Cardiac muscle cell (in vitro differentiated cells and primary cell): ENCODE results near the gene ZNF416. TPM values are rescaled to one million over a fixed set of nuclear protein-coding genes. Genes with fewer than 3 reads are reported as not detected.

ENCODE experiments used
- DNase-seq, 2 donors: peaks; one replicate each; pipeline versions ENCODE4 v3.0.0 to v3.0.0-alpha.2; 2010 to 2017; ENCODE audit warnings: low read depth in 1 of 2, low spot score in 1 of 2
- H3K27ac ChIP-seq: fragments of 200-600 bp; sonication (generic); 2 replicates; pipeline ENCODE4 v1.5.1; 2016
- H3K27me3 ChIP-seq: fragments of 200-600 bp; sonication (generic); 2 replicates; pipeline ENCODE4 v1.6.0; 2016; ENCODE audit warnings: control low read depth
- H3K36me3 ChIP-seq: fragments of 200-600 bp; sonication (generic); 2 replicates; pipeline ENCODE4 v1.5.1; 2016; ENCODE audit warnings: control low read depth
- H3K4me1 ChIP-seq: fragments of 200-600 bp; sonication (generic); 2 replicates; pipeline ENCODE4 v1.8.1; 2017; ENCODE audit warnings: low read depth, mild to moderate bottlenecking, mixed run types
- H3K4me3 ChIP-seq: fragments of 200-600 bp; sonication (generic); 2 replicates; pipeline ENCODE4 v1.5.1; 2016; ENCODE audit warnings: mild to moderate bottlenecking
- H3K9me3 ChIP-seq: fragments of 200-600 bp; sonication (generic); 2 replicates; pipeline ENCODE4 v1.5.1; 2017; ENCODE audit warnings: low read depth, mild to moderate bottlenecking, control low read depth
- polyA plus RNA-seq: library from polyadenylated mRNA; unstranded; fragments of >200 nt; fragmentation: Nextera tagmentation; extraction: Ambion mirVana; gene quantifications from 2 replicates; pipeline ENCODE4 v1.2.1, GENCODE V29; 2016
- total RNA-seq: library from RNA; depleted of rRNA; stranded (reverse); fragments of >200 nt; gene quantifications from 2 replicates; pipeline ENCODE4 v1.2.3, GENCODE V29; 2016
- TF ChIP-seq, protein P1 (sequence below): IDR thresholded peaks from 2 replicates; pipeline ENCODE4 v1.5.1; 2012; ENCODE audit warnings: low read depth, mild to moderate bottlenecking, low read length

The ZNF416 gene
- total and polyA plus RNA-seq, 2 experiments from 2014 or later = 6.2 to 7.8 TPM

DNA sequence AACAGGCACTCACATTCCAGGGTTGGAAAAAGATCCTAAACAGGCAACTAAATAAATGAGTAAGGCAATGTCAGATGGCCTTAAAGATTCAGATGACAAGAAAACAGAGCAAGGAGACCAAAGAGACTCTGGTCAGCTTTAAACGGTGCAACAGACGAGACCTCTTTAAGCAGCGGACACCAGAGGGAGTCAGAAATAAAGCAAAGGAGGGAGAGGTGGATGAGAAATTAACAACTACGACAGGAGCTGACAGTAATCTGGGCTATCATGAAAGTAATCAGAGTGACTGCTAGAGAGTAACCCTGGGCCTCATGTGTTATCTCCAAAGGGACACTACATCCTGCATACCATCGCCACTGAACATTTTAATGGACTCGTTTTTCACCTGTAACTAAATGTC is 20.2 kb downstream of the ZNF416 start:
- DNase-seq = peak; percentile 23
- peaks cover 16% of the 10 kb centered on the region for H3K4me1 ChIP-seq
- no peaks in the 10 kb centered on the region for H3K9me3 ChIP-seq
- TF ChIP-seq, protein P1, sequence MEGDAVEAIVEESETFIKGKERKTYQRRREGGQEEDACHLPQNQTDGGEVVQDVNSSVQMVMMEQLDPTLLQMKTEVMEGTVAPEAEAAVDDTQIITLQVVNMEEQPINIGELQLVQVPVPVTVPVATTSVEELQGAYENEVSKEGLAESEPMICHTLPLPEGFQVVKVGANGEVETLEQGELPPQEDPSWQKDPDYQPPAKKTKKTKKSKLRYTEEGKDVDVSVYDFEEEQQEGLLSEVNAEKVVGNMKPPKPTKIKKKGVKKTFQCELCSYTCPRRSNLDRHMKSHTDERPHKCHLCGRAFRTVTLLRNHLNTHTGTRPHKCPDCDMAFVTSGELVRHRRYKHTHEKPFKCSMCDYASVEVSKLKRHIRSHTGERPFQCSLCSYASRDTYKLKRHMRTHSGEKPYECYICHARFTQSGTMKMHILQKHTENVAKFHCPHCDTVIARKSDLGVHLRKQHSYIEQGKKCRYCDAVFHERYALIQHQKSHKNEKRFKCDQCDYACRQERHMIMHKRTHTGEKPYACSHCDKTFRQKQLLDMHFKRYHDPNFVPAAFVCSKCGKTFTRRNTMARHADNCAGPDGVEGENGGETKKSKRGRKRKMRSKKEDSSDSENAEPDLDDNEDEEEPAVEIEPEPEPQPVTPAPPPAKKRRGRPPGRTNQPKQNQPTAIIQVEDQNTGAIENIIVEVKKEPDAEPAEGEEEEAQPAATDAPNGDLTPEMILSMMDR = peak; percentile 10
- peaks cover 18% of the 10 kb centered on the region for H3K36me3 ChIP-seq
- H3K4me3 ChIP-seq = peak overlapping the region; percentile 84
- H3K27me3 ChIP-seq = no peaks in the 10 kb centered on the region
- peak overlapping the region; percentile 71 for H3K27ac ChIP-seq

DNA sequence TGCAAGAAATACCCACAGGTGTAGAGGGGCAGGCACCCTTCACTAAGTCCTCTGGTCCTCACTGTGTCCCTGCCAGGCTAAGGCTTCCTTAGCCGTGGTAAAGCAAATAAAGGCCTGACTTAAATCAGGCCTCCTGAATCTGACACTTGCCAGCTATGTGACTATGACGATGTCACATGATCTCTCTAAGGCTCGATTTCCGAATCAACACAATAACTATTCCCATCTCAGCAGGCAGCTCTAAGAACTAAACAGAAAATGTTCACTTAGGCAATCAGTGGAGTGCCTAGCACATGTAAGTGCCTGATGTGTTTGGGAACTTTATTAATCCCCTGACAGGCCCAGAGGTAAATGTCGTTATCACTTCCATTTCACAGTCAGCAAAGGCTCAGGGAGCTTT is 21.1 kb downstream of the ZNF416 start:
- Histone ChIP-seq H3K27ac (peak overlapping the region; percentile 71), H3K9me3 (no peaks in the 10 kb centered on the region), H3K27me3 (no peaks in the 10 kb centered on the region), H3K4me1 (peaks cover 16% of the 10 kb centered on the region), H3K36me3 (peaks cover 26% of the 10 kb centered on the region), H3K4me3 (peak overlapping the region; percentile 84)
- no peak for DNase-seq
- TF ChIP-seq, protein P1 = no peak

DNA sequence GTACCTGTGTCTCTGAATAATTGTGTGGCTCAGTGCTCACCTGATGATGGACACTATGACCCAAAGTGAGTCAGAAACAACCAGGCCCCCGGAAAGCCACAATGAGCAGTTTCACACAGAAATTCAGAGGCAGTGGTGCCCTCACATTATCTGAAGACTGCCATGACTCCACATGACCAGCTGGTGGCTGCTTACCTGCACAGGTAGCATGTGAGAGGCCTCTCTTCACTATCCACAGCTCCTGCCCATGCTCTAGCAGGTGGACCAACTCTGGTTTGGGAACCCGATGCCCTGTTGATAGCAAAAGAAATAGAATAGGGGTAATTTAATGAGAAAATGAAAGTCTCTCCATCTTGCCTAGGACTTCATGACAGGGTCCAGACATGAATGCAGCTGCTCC is 26.3 kb downstream of the ZNF416 start:
- DNase-seq = no peak
- Histone ChIP-seq H3K4me1 (peaks cover 5% of the 10 kb centered on the region), H3K36me3 (peaks cover 68% of the 10 kb centered on the region), H3K27me3 (no peaks in the 10 kb centered on the region), H3K4me3 (no peak overlapping the region), H3K9me3 (no peaks in the 10 kb centered on the region), H3K27ac (no peak overlapping the region)
- TF ChIP-seq, protein P1 = no peak

DNA sequence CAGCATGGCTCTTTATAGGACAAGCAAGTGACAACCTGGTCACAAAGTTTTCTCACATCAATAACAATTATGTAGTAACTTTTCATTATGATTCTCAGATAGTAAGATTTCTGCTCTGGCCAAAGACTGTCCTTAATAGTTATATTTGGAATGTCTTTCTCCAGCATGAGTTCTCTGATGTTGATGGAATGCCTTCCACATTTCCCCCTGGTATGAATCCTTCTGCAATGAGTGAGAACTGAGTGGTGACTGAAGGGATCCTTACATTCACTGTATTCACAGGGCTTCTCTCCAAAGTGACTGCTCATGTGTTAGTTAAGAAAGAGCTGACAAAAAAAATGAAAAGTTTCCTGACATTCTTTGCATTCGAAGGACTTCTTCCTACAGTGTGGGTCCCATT is 32.2 kb downstream of the ZNF416 start:
- Histone ChIP-seq H3K36me3 (peaks cover 77% of the 10 kb centered on the region), H3K4me1 (no peaks in the 10 kb centered on the region), H3K4me3 (no peak overlapping the region), H3K27me3 (no peaks in the 10 kb centered on the region), H3K9me3 (no peaks in the 10 kb centered on the region), H3K27ac (no peak overlapping the region)
- TF ChIP-seq, protein P1 = no peak
- DNase-seq = no peak

DNA sequence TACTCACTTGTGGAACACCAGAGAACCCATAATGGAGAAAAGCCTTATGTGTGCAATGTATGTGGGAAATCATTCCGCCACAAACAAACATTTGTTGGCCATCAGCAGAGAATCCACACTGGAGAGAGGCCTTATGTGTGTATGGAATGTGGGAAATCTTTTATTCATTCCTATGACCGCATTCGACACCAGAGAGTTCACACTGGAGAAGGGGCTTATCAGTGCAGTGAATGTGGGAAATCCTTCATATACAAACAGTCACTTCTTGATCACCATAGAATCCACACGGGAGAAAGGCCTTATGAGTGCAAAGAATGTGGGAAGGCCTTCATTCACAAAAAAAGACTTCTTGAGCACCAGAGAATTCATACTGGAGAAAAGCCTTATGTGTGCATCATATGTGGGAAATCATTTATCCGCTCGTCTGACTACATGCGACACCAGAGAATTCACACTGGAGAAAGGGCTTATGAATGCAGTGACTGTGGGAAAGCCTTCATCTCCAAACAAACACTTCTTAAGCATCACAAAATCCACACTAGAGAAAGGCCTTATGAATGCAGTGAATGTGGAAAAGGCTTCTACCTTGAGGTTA is 40.7 kb downstream of the ZNF416 start:
- Histone ChIP-seq H3K36me3 (peaks cover 23% of the 10 kb centered on the region), H3K4me1 (no peaks in the 10 kb centered on the region), H3K27ac (no peak overlapping the region), H3K27me3 (no peaks in the 10 kb centered on the region), H3K4me3 (no peak overlapping the region), H3K9me3 (no peaks in the 10 kb centered on the region)
- no peak for DNase-seq
- TF ChIP-seq, protein P1 = no peak
